ENCODE data around the gene SIAE. TPM values are rescaled to one million over a fixed set of nuclear protein-coding genes. Genes with fewer than 3 reads are reported as not detected.

Gene SIAE
- total and polyA plus RNA-seq, 2 of the 4 experiments (the other 2 are of a cell fraction), result 4.7 to 12.0 TPM

GRCh38 chr11:124592627-124593026 lies 80.9 kb downstream of the SIAE start:
- Histone ChIP-seq H4K20me1 (ENCODE audit: insufficient read depth, low read length) (no peaks in the 10 kb centered on the region), H4K5ac (ENCODE audit: low read depth, low read length) (no peak overlapping the region), H3K79me1 (ENCODE audit: low read depth in 1 of 2, low read length in 2 of 2) (no peaks in the 10 kb centered on the region), H3K9ac (ENCODE audit: low read depth, low read length) (no peak overlapping the region), H3K4me1 (ENCODE audit: control insufficient read depth, insufficient read depth, low read length) (no peaks in the 10 kb centered on the region), H3K23ac (ENCODE audit: low read depth, low read length) (no peak overlapping the region), H2BK5ac (ENCODE audit: low read depth, low read length, poor library complexity, severe bottlenecking) (no peak overlapping the region), H3K4me2 (ENCODE audit: low read depth, low read length) (no peak overlapping the region), H2AFZ (replicated peaks; ENCODE audit: low read length, poor library complexity) (no peak overlapping the region), H4K8ac (ENCODE audit: low read depth in 2 of 2, low read length in 2 of 2) (no peak overlapping the region), H3K4me3 (ENCODE audit: insufficient read depth, low read depth, low read length) (no peak overlapping the region), H2BK120ac (ENCODE audit: low read depth, low read length) (no peak overlapping the region), H3K18ac (ENCODE audit: low read depth, low read length) (no peak overlapping the region), H3K9me1 (ENCODE audit: insufficient read depth, low read length) (no peaks in the 10 kb centered on the region), H3K14ac (replicated peaks; ENCODE audit: low read depth, low read length) (no peak overlapping the region), H2BK20ac (ENCODE audit: low read depth, low read length) (no peak overlapping the region), H2AK9ac (replicated peaks; ENCODE audit: low read depth, low read length, poor library complexity) (no peak overlapping the region), H2BK15ac (ENCODE audit: low read depth, low read length) (no peak overlapping the region), H3K27ac (ENCODE audit: insufficient read depth, low read length) (no peak overlapping the region), H3K4ac (ENCODE audit: low read depth, low read length) (no peak overlapping the region), H3K27me3 (ENCODE audit: control insufficient read depth, insufficient read depth, low read length) (peaks cover 6% of the 10 kb centered on the region), H3K36me3 (ENCODE audit: control insufficient read depth, insufficient read depth, low read length) (no peaks in the 10 kb centered on the region), H2AK5ac (ENCODE audit: low read depth, low read length) (no peak overlapping the region), H3K56ac (ENCODE audit: extremely low read depth, insufficient read depth, low read length) (no peak overlapping the region), H4K91ac (ENCODE audit: insufficient read depth, low read depth, low read length) (no peak overlapping the region), H3K9me3 (ENCODE audit: control insufficient read depth, insufficient read depth, low read length) (no peaks in the 10 kb centered on the region)
- WGBS, 2 experiments (ENCODE audit: extremely low coverage in 2 of 2, insufficient read length in 1 of 2), result 50% methylated on average over 1 of the region's 6 CpGs; no CpG with 5 or more reads in 1 of the 2 experiments
- in situ Hi-C loops (cut with MboI; ENCODE audit: low sequenced_read_pairs) (loop anchor here (25.0 kb wide), 1 partner anchor 530 kb away; no protein-coding TSS in a partner anchor), dilution Hi-C loops (cut with HindIII; ENCODE audit: low sequenced_read_pairs, unreplicated experiment) (no loop called here), intact Hi-C loops (cut with micrococcal nuclease) (no loop called here)
- DNase-seq, result no peak
- POLR2A ChIA-PET (ENCODE audit: unreplicated experiment), result no interaction called here
- no peak for TF ChIP-seq ELK1 (IDR thresholded peaks at IDR 0.05; ENCODE audit: borderline replicate concordance, low read depth, low read length)
- TF ChIP-seq CHD1 (IDR thresholded peaks at IDR 0.05; ENCODE audit: low read depth, low read length), result no peak
- no peak for TF ChIP-seq RAD21 (IDR thresholded peaks at IDR 0.05; ENCODE audit: low read length)
- no peak for TF ChIP-seq MAFK (IDR thresholded peaks at IDR 0.05; ENCODE audit: low read depth, low read length)
- no peak for TF ChIP-seq NFE2L2 (IDR thresholded peaks at IDR 0.05; ENCODE audit: low read depth, low read length)
- TF ChIP-seq, protein P1, sequence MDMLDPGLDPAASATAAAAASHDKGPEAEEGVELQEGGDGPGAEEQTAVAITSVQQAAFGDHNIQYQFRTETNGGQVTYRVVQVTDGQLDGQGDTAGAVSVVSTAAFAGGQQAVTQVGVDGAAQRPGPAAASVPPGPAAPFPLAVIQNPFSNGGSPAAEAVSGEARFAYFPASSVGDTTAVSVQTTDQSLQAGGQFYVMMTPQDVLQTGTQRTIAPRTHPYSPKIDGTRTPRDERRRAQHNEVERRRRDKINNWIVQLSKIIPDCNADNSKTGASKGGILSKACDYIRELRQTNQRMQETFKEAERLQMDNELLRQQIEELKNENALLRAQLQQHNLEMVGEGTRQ (IDR thresholded peaks at IDR 0.05; ENCODE audit: low read depth, low read length), result no peak
- no peak for TF ChIP-seq CEBPB (IDR thresholded peaks at IDR 0.05; ENCODE audit: low read depth, low read length)
- no peak for TF ChIP-seq POLR2A (IDR thresholded peaks at IDR 0.05; ENCODE audit: low read depth, low read length)
- CTCF ChIA-PET, result no interaction called here
- no peak for ATAC-seq (ENCODE audit: low read depth)
- BruUV-seq (replicated peaks), result no TSS peak
